AG04450 (cell line): ENCODE data around the gene TTLL9. TPM values are rescaled to one million over a fixed set of nuclear protein-coding genes. Genes with fewer than 3 reads are reported as not detected.

ENCODE experiments used
- CTCF ChIA-PET: fragments of 300-600, 350-600 bp; formaldehyde crosslinking; extraction: SDS; loops from one replicate; lab custom pipeline; 2022; ENCODE audit warnings: antibody characterized with exemption, inconsistent platforms; lab: Charles Lee
- POLR2A ChIA-PET: fragments of 350-600 bp; formaldehyde crosslinking; extraction: SDS; loops from one replicate; lab custom pipeline; 2021; ENCODE audit warnings: antibody characterized with exemption, inconsistent platforms; lab: Yijun Ruan, JAX
- DNase-seq: peaks from one replicate; pipeline ENCODE4 v3.0.0-alpha.2; 2011; ENCODE audit warnings: low read depth, low spot score
- H3K27ac ChIP-seq: one replicate; pipeline ENCODE4 v1.5.1; 2012; ENCODE audit warnings: low read depth, low read length, control low read depth
- H3K27me3 ChIP-seq: one replicate; pipeline ENCODE4 v1.6.0; 2012; ENCODE audit warnings: low read length; ENCODE audit not compliant: control insufficient read depth, insufficient read depth
- H3K4me3 ChIP-seq: 2 replicates; pipeline ENCODE4 v1.5.1; 2011; ENCODE audit warnings: mild to moderate bottlenecking, low read depth, low read length, control low read depth
- H3K9me3 ChIP-seq: 2 replicates; pipeline ENCODE4 v1.5.1; 2012; ENCODE audit warnings: low read length; ENCODE audit not compliant: control insufficient read depth, insufficient read depth
- polyA plus RNA-seq: library from polyadenylated mRNA; depleted of rRNA; stranded (reverse); fragments of >200 nt; gene quantifications from 2 replicates; pipeline ENCODE4 v1.2.3, GENCODE V29; 2011
- TF ChIP-seq, protein P1 (sequence below): IDR thresholded peaks from 2 replicates; pipeline ENCODE4 v1.5.1; 2011; ENCODE audit warnings: low read depth, low read length, control low read depth, inconsistent platforms

TTLL9 gene
- polyA plus RNA-seq, 1 experiment: not detected

DNA sequence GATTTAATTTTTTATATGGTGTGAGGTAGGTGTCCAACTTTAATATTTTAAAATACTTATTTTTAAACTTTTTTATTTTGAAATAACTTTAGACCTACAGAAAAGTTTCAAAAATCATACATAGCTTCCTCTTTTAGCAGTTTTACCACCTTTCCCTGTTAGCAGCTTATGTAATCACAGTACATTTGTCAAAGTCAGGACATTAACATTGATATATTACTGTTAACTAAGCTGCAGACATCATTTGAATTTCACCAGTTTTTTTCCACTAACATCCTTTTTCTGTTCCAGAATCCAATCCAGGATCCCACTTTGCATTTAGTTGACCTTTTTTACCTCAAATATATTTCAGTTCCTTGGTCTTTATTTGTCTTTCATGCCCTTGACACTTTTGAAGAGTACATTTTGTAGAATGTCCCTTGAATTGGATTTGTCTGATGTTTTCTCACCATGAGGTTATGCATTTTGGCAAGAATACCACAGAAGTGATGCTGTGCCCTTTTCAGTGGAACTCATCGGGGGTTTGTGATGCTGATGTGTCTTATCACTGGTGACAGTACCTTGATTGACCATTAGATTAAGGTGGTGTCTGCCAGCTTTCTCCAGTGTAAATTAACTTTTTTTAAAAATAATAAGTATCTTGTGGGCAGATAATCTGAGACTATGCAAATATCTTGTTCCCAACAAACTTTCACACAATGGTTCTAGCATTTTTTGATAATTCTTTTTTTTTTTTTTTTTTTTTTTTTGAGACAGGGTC is 33.4 kb downstream of the TTLL9 start:
- H3K27ac ChIP-seq: no peak overlapping the region
- H3K27me3 ChIP-seq: peaks cover 14% of the 10 kb centered on the region
- TF ChIP-seq, protein P1, sequence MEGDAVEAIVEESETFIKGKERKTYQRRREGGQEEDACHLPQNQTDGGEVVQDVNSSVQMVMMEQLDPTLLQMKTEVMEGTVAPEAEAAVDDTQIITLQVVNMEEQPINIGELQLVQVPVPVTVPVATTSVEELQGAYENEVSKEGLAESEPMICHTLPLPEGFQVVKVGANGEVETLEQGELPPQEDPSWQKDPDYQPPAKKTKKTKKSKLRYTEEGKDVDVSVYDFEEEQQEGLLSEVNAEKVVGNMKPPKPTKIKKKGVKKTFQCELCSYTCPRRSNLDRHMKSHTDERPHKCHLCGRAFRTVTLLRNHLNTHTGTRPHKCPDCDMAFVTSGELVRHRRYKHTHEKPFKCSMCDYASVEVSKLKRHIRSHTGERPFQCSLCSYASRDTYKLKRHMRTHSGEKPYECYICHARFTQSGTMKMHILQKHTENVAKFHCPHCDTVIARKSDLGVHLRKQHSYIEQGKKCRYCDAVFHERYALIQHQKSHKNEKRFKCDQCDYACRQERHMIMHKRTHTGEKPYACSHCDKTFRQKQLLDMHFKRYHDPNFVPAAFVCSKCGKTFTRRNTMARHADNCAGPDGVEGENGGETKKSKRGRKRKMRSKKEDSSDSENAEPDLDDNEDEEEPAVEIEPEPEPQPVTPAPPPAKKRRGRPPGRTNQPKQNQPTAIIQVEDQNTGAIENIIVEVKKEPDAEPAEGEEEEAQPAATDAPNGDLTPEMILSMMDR: no peak
- CTCF ChIA-PET: interaction anchor here (0.7 kb wide), 1 partner anchor 127 kb away, joined by 8 read pairs; no protein-coding TSS in a partner anchor
- no peak for DNase-seq
- POLR2A ChIA-PET: no interaction called here
- H3K9me3 ChIP-seq: no peaks in the 10 kb centered on the region
- no peak overlapping the region for H3K4me3 ChIP-seq

DNA sequence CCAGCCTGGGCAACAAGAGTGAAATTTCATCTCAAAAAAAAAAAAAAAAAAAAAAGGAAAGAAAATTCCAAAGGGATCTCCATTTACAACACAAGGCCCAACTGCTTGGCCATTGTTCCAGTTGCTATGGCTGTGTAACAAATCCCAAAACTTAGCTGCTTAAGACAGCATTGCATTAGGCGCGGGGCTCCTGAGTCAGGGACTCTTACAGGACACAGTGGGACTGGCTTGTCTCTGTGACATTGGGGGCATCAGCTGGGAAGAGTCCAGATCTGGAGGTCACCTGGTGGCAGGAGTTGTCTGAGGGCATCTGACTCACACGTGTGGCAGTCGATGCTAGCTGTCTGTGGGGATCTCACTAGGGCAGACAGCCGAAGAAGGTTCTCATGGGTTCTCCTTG is 35.6 kb downstream of the TTLL9 start:
- Histone ChIP-seq H3K4me3 (no peak overlapping the region), H3K27me3 (peaks cover 6% of the 10 kb centered on the region), H3K9me3 (no peaks in the 10 kb centered on the region), H3K27ac (no peak overlapping the region)
- no peak for DNase-seq
- ChIA-PET POLR2A (no interaction called here), CTCF (interaction anchor here (0.7 kb wide), 1 partner anchor 722 kb away, joined by 4 read pairs; no protein-coding TSS in a partner anchor)
- TF ChIP-seq, protein P1: no peak

DNA sequence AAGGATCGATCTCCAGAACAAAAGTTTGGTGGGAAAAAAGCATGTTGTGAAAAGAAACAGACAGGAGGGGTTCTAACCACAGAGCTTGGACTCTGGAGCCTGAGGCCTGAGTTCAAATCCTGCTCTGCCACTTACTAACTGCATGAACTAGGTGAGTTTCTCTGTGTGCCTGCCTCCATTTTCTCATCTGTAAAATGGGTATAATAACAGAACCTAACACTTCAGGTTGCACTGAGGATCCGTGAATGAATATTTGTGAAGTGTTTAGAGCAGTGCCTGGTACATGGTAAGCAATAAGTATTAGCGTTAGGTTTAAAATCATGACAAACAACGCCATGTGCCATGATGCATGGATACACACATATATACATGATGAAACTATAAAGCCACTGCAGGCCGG is 36.6 kb downstream of the TTLL9 start:
- peaks cover under 1% of the 10 kb centered on the region for H3K27me3 ChIP-seq
- TF ChIP-seq, protein P1: no peak
- CTCF ChIA-PET: no interaction called here
- H3K4me3 ChIP-seq: no peak overlapping the region
- no peak for DNase-seq
- H3K9me3 ChIP-seq: no peaks in the 10 kb centered on the region
- POLR2A ChIA-PET: no interaction called here
- H3K27ac ChIP-seq: no peak overlapping the region

DNA sequence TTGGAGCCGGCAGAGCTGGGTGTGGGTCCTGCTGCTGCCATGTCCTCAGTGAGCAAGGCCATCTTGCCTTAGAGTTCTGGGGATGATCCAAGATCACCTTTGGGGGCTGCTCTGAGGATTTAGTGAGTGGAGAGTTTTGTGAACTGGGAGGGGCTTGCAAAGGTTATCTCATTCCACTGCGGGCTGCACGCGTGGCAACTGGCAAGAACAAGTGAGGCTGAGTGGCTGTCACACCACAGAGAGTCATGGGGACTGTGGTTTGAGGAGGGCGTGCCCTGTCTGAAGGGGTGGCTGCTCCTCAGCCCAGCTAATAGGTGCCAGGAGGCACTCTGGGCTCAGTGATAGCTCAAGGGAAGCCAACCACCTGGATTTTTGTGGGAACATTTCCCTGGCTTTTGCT is 37.6 kb downstream of the TTLL9 start:
- TF ChIP-seq, protein P1: no peak
- peaks cover 9% of the 10 kb centered on the region for H3K27me3 ChIP-seq

DNA sequence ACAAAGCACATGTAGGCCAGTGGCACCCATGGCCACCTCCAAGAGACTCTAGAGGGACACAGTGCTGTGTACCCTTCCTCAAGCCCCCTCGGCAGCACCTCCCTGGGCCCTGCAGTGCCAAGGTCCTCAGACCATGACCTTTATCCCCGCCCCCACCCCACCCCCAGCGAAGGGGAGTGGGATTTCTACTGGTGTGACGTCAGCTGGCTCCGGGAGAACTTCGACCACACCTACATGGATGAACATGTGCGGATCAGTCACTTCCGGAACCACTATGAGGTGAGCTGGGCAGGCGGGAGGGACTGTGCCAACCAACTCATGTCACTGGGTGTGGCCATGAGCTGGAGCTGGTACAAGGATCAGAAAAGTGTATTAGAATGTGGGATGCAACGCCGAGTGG is 38.0 kb downstream of the TTLL9 start:
- ChIA-PET CTCF (no interaction called here), POLR2A (interaction anchor here (0.6 kb wide), 1 partner anchor 340 kb away, joined by 3 read pairs; no protein-coding TSS in a partner anchor)
- Histone ChIP-seq H3K9me3 (no peaks in the 10 kb centered on the region), H3K27ac (no peak overlapping the region), H3K4me3 (no peak overlapping the region), H3K27me3 (peaks cover 13% of the 10 kb centered on the region)
- TF ChIP-seq, protein P1: no peak
- no peak for DNase-seq

More for the DNA sequence above, 37.6 kb downstream of the TTLL9 start:
- POLR2A ChIA-PET: interaction anchor here (0.6 kb wide), 1 partner anchor 340 kb away, joined by 3 read pairs; no protein-coding TSS in a partner anchor
- no peak for DNase-seq
- CTCF ChIA-PET: no interaction called here
- no peak overlapping the region for H3K4me3 ChIP-seq
- H3K9me3 ChIP-seq: no peaks in the 10 kb centered on the region
- no peak overlapping the region for H3K27ac ChIP-seq
